HepG2 (cell line): ENCODE results near the gene SOBP. TPM values are rescaled to one million over a fixed set of nuclear protein-coding genes. Genes with fewer than 3 reads are reported as not detected.

Experiments
- ATAC-seq: fragments of 200-7000 bp; cut with Tn5 transposase; 3 replicates; pipeline ENCODE4 v1.9.1; 2020; ENCODE audit warnings: mild to moderate bottlenecking, moderate library complexity
- BruUV-seq: library from RNA; stranded (reverse); fragments of 400-500 nt; replicated peaks from 2 replicates; lab custom pipeline; 2021; lab: Mats Ljungman, UMichigan
- CTCF ChIA-PET: fragments of 300-600 bp; formaldehyde crosslinking; extraction: SDS; loops from one replicate; lab custom pipeline; 2021; ENCODE audit warnings: low total read pairs, inconsistent platforms, low intra/inter-chr PET ratio; lab: Yijun Ruan, JAX
- POLR2A ChIA-PET: fragments of 350-600 bp; sonication (Branson Sonifier 250); formaldehyde crosslinking; loops from one replicate; lab custom pipeline; 2020; ENCODE audit warnings: antibody characterized with exemption, inconsistent platforms; lab: Yijun Ruan, JAX
- DNase-seq: peaks from one replicate; pipeline ENCODE4 v3.0.0-alpha.2; 2015; ENCODE audit warnings: low spot score
- FAIRE-seq: peaks from 3 replicates; lab custom pipeline; 2011; peaks lifted over from hg19 to GRCh38; lab: Jason Lieb, UNC
- H2AFZ ChIP-seq: one replicate; pipeline ENCODE4 v1.6.1; 2011; ENCODE audit warnings: low read length, inconsistent platforms
- H3K27ac ChIP-seq: fragments of 300-600 bp; 3 replicates; pipeline ENCODE4 v1.8.0; 2011; ENCODE audit warnings: mixed run types, mild to moderate bottlenecking, mixed read lengths, low read length, inconsistent platforms; ENCODE audit not compliant: insufficient read depth; ENCODE audit errors: extremely low read length
- H3K27me3 ChIP-seq, 2 experiments: fragments of 200-600 bp in 1 of 2; 2 replicates in 1 of 2; 3 replicates in 1 of 2; pipeline versions ENCODE4 v1.6.0 to v1.8.0; 2011; ENCODE audit warnings: low read length in 2 of 2, mild to moderate bottlenecking in 2 of 2, moderate library complexity in 2 of 2, inconsistent platforms in 1 of 2; ENCODE audit not compliant: insufficient read depth in 2 of 2, control insufficient read depth in 1 of 2
- H3K36me3 ChIP-seq, 2 experiments: fragments of 200-600 bp in 1 of 2; replicated peaks in 1 of 2; 2 replicates in 1 of 2; 3 replicates in 1 of 2; pipeline versions ENCODE4 v1.5.1 to v1.8.0; 2011; ENCODE audit warnings: low read length in 2 of 2, inconsistent platforms in 1 of 2; ENCODE audit not compliant: insufficient read depth in 2 of 2, control insufficient read depth in 1 of 2
- H3K4me1 ChIP-seq: 2 replicates; pipeline ENCODE4 v1.5.1; 2012; ENCODE audit warnings: low read length, inconsistent platforms; ENCODE audit not compliant: insufficient read depth
- H3K4me2 ChIP-seq: 2 replicates; pipeline ENCODE4 v1.6.0; 2011; ENCODE audit warnings: low read depth, low read length, inconsistent platforms
- H3K4me3 ChIP-seq, 3 experiments: fragments of 200-600 bp in 1 of 3; sonication (generic), shearing (Covaris generic) in 1 of 3; replicated peaks in 1 of 3; 2 replicates each; pipeline ENCODE4 v1.5.1; 2011 to 2016; ENCODE audit warnings: low read length in 3 of 3, inconsistent platforms in 2 of 3, low read depth in 2 of 3, mild to moderate bottlenecking in 2 of 3, control low read depth in 1 of 3, mixed read lengths in 1 of 3; ENCODE audit not compliant: insufficient read depth in 1 of 3
- H3K79me2 ChIP-seq: one replicate; pipeline ENCODE4 v1.6.1; 2011; ENCODE audit warnings: low read length, inconsistent platforms; ENCODE audit not compliant: insufficient read depth
- H3K9ac ChIP-seq: 2 replicates; pipeline ENCODE4 v1.6.0; 2011; ENCODE audit warnings: mild to moderate bottlenecking, low read depth, low read length, inconsistent platforms; ENCODE audit not compliant: insufficient read depth
- H3K9me3 ChIP-seq: 2 replicates; pipeline ENCODE4 v1.5.1; 2012; ENCODE audit warnings: mild to moderate bottlenecking, low read length
- H4K20me1 ChIP-seq: 2 replicates; pipeline ENCODE4 v1.6.0; 2011; ENCODE audit warnings: inconsistent platforms, mild to moderate bottlenecking, low read length, moderate library complexity; ENCODE audit not compliant: insufficient read depth
- HCFC1 ChIP-seq: fragments of 150-350 bp; IDR thresholded peaks from 2 replicates; pipeline ENCODE4 v1.6.1; 2014; ENCODE audit warnings: low read depth, low read length
- HNRNPL ChIP-seq: fragments of 200-400 bp; formaldehyde crosslinking; IDR thresholded peaks from 2 replicates; pipeline ENCODE4 v1.6.1; 2017; ENCODE audit warnings: mild to moderate bottlenecking, low read depth, low read length
- PITX1 ChIP-seq: sonication (generic); formaldehyde crosslinking; IDR thresholded peaks from 2 replicates; pipeline ENCODE4 v1.5.1; 2020; ENCODE audit warnings: mild to moderate bottlenecking, missing genetic modification reagents
- RBFOX2 ChIP-seq: fragments of 200-400 bp; formaldehyde crosslinking; IDR thresholded peaks from 2 replicates; pipeline ENCODE4 v1.6.1; 2017; ENCODE audit warnings: low read depth, mild to moderate bottlenecking, low read length
- TAF15 ChIP-seq: fragments of 200-400 bp; formaldehyde crosslinking; IDR thresholded peaks from one replicate; pipeline ENCODE4 v1.6.1; 2018; ENCODE audit warnings: mild to moderate bottlenecking, low read depth, low read length; ENCODE audit not compliant: poor library complexity, severe bottlenecking
- TEAD3 ChIP-seq: optimal IDR thresholded peaks from 2 replicates; pipeline ENCODE3; 2016; ENCODE audit warnings: borderline replicate concordance
- ZNF274 ChIP-seq: sonication (generic); formaldehyde crosslinking; IDR thresholded peaks from 2 replicates; pipeline ENCODE4 v1.5.1; 2020; ENCODE audit warnings: mild to moderate bottlenecking, missing genetic modification reagents
- ZNF33B ChIP-seq: sonication (generic); formaldehyde crosslinking; IDR thresholded peaks from 2 replicates; pipeline ENCODE4 v1.5.1; 2020; ENCODE audit warnings: mild to moderate bottlenecking, missing genetic modification reagents
- ZNF883 ChIP-seq: sonication (generic); formaldehyde crosslinking; IDR thresholded peaks from 2 replicates; pipeline ENCODE4 v1.5.1; 2020; ENCODE audit warnings: mild to moderate bottlenecking, missing genetic modification reagents; ENCODE audit errors: not compliant biosample characterization
- WGBS: methylation state at CpG from one replicate; pipeline ENCODE4 v1.1.6; 2017; ENCODE audit warnings: low lambda C conversion rate; 5-methylcytosine and 5-hydroxymethylcytosine counted together
- in situ Hi-C: cut with HindIII; loops from 2 replicates; pipeline ENCODE4 v1.10.0; 2017; ENCODE audit warnings: low pct_unique_long_range_greater_than_20kb; ENCODE audit not compliant: extremely low pct_ligation_motif_present
- intact Hi-C: fragments of 100-400 bp; cut with micrococcal nuclease; formaldehyde crosslinking; loops from one replicate; pipeline ENCODE4 v1.10.0; 2022; ENCODE audit not compliant: unreplicated experiment
- polyA plus RNA-seq, 8 experiments: library from polyadenylated mRNA; depleted of rRNA in 3 of 8; stranded (reverse) in 7 of 8; unstranded in 1 of 8; fragments of >200 nt; fragmentation: Illumina TruSeq in 4 of 8; extraction: Trizol in 4 of 8; gene quantifications; 2 replicates each; pipeline versions ENCODE4 v1.2.1 to v1.2.3, GENCODE V29; 2011 to 2016; ENCODE audit warnings: low read depth in 4 of 8, missing spikeins in 1 of 8, mixed read lengths in 1 of 8; ENCODE audit not compliant: insufficient read depth in 1 of 8
- total RNA-seq, 5 experiments: library from RNA; depleted of rRNA; stranded (reverse); fragments of >200 nt; fragmentation: Illumina TruSeq; extraction: Trizol; gene quantifications; 2 replicates each; pipeline ENCODE4 v1.2.3, GENCODE V29; 2016; ENCODE audit warnings: low read depth in 1 of 5
- TF ChIP-seq, protein P1 (sequence below): sonication (generic); formaldehyde crosslinking; conservative IDR thresholded peaks from 2 replicates; pipeline ENCODE4 v1.4.0; 2020; ENCODE audit warnings: mild to moderate bottlenecking, missing genetic modification reagents, moderate library complexity

Gene SOBP
- total and polyA plus RNA-seq, 2 of the 13 experiments (the other 11 are each of a cell fraction or from before 2014, with no cell fraction given) = 1.5 to 6.9 TPM

DNA sequence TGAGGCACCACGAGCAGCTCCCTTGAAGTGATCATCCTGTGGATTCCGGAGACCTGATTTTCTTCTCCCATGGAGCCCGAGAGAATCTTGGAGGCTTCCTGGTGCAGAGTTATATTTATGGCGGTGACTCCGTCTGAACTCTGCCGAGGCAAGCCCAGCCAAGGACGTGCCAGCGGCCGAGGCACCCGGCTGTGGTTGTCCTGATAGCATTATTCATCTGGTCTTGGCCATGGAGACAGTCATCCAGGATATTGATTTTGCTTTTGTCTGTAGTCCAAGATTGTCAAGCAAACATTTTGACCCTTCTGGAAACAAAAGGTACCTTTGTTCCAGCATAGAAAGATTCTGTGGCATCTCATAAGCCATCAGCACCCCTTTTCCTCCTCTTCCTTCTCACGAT lies 170.9 kb downstream of the SOBP start (continued):
- no peak for TF ChIP-seq PITX1 (CRISPR knock-in tag)
- no peak for TF ChIP-seq ZNF883 (CRISPR knock-in tag)
- TF ChIP-seq, all 625 proteins: peak for 5

DNA sequence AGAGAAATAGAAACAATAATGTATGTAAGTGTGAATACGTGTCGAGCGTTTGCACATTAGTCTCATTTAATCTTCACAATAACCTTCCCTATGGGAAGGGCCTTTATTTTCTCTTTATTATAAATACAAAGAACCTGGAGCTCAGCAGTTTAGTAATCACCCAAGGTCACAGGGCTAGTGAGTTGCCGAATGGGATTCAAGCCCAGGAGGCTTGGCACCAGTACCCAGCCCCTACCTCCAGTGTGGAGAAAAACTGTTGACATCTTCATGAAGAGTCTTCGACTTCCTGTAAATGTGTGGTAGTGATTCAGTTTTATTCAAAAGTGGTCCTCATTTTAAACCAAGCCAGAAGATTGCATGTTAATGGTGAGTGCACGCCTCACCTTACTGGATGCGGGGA lies 171.4 kb downstream of the SOBP start:
- Histone ChIP-seq H3K9me3 (no peaks in the 10 kb centered on the region), H3K4me1 (peaks cover 58% of the 10 kb centered on the region), H3K27ac (no peak overlapping the region), H3K4me2 (no peak overlapping the region), H4K20me1 (no peaks in the 10 kb centered on the region), H3K4me3 (no peak overlapping the region), H2AFZ (no peak overlapping the region), H3K79me2 (no peaks in the 10 kb centered on the region), H3K9ac (no peak overlapping the region), H3K27me3 (no peaks in the 10 kb centered on the region), H3K36me3 (peaks cover 4% of the 10 kb centered on the region in 2 experiments)
- in situ Hi-C loops = no loop called here
- FAIRE-seq (no peak), DNase-seq (no peak), ATAC-seq (no peak)
- TF ChIP-seq HNRNPL = no peak
- no peak for TF ChIP-seq TAF15
- TF ChIP-seq TEAD3 (CRISPR knock-in tag) = no peak
- no peak for TF ChIP-seq ZNF274
- TF ChIP-seq, protein P1, sequence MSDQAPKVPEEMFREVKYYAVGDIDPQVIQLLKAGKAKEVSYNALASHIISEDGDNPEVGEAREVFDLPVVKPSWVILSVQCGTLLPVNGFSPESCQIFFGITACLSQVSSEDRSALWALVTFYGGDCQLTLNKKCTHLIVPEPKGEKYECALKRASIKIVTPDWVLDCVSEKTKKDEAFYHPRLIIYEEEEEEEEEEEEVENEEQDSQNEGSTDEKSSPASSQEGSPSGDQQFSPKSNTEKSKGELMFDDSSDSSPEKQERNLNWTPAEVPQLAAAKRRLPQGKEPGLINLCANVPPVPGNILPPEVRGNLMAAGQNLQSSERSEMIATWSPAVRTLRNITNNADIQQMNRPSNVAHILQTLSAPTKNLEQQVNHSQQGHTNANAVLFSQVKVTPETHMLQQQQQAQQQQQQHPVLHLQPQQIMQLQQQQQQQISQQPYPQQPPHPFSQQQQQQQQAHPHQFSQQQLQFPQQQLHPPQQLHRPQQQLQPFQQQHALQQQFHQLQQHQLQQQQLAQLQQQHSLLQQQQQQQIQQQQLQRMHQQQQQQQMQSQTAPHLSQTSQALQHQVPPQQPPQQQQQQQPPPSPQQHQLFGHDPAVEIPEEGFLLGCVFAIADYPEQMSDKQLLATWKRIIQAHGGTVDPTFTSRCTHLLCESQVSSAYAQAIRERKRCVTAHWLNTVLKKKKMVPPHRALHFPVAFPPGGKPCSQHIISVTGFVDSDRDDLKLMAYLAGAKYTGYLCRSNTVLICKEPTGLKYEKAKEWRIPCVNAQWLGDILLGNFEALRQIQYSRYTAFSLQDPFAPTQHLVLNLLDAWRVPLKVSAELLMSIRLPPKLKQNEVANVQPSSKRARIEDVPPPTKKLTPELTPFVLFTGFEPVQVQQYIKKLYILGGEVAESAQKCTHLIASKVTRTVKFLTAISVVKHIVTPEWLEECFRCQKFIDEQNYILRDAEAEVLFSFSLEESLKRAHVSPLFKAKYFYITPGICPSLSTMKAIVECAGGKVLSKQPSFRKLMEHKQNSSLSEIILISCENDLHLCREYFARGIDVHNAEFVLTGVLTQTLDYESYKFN (CRISPR knock-in tag) = no peak
- no peak for TF ChIP-seq ZNF33B (CRISPR knock-in tag)
- no peak for TF ChIP-seq RBFOX2
- no peak for TF ChIP-seq HCFC1
- WGBS = 95% methylated on average over 7 of the region's 7 CpGs
- CTCF ChIA-PET = no interaction called here
- BruUV-seq = no TSS peak
- intact Hi-C loops = no loop called here
- POLR2A ChIA-PET = no interaction called here
